Esophagus muscularis mucosa (tissue), 4 donors: Measurements from ENCODE around the gene AMOTL2.

Experiments used
- EP300 ChIP-seq: sonication (generic); formaldehyde crosslinking; IDR thresholded peaks from one replicate; pipeline ENCODE4 v1.6.1; 2017; ENCODE audit warnings: antibody characterized with exemption
- POLR2A ChIP-seq: fragments of 450-650 bp; IDR thresholded peaks from one replicate; pipeline ENCODE4 v1.6.1; 2017; ENCODE audit warnings: antibody characterized with exemption, moderate library complexity, mild to moderate bottlenecking, low read depth
- TF ChIP-seq, protein P1 (sequence below), 3 experiments: fragments of 200-600 bp in 2 of 3; fragments of 450-650 bp in 1 of 3; sonication (generic) in 2 of 3; IDR thresholded peaks; one replicate each; pipeline ENCODE4 v1.5.1; 2017 to 2019; ENCODE audit warnings: antibody characterized with exemption in 3 of 3, mild to moderate bottlenecking in 2 of 3, moderate library complexity in 1 of 3

DNA sequence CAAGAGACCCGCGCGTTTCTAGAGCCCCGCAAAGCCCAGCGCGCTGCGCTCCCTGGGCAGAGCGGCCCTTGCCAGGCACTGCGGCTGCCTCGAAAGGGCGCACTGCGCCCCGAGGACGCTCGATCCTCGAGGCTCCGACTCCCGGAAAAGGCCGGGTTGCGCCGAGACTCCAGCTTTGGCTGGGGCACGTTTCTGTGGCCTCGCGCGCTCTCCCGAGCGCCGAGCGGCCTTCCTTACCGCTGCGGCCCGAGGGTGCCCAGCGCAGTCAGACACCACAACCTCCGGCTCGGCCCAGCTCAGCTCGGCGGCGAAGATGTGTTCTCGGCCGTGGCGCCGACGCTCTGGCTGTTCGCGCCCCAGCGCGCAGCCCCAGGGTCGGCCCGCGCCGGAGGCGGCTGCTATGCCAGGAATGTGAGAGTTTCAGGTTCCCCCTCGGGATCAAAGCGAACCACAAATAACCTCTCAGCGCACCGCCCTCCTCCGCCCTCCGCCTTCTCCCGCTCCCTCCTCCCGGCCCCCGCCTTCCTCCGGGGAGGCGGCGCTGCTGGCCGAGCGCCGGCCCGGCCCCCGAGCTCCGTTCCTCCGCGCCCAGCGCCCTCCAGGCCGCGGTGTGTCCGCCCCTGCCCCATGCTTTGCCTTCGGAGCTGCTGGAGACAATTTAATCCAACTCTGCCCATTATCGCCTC lies at the start of gene AMOTL2:
- TF ChIP-seq, protein P1, sequence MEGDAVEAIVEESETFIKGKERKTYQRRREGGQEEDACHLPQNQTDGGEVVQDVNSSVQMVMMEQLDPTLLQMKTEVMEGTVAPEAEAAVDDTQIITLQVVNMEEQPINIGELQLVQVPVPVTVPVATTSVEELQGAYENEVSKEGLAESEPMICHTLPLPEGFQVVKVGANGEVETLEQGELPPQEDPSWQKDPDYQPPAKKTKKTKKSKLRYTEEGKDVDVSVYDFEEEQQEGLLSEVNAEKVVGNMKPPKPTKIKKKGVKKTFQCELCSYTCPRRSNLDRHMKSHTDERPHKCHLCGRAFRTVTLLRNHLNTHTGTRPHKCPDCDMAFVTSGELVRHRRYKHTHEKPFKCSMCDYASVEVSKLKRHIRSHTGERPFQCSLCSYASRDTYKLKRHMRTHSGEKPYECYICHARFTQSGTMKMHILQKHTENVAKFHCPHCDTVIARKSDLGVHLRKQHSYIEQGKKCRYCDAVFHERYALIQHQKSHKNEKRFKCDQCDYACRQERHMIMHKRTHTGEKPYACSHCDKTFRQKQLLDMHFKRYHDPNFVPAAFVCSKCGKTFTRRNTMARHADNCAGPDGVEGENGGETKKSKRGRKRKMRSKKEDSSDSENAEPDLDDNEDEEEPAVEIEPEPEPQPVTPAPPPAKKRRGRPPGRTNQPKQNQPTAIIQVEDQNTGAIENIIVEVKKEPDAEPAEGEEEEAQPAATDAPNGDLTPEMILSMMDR (IDR thresholded peaks at IDR 0.05), result no peak
- peak; percentile 96 for TF ChIP-seq POLR2A
- no peak for TF ChIP-seq EP300
